ENCODE measurements around the gene KCNH5. TPM values are rescaled to one million over a fixed set of nuclear protein-coding genes. Genes with fewer than 3 reads are reported as not detected.

KCNH5 gene
- total and polyA plus RNA-seq, 8 donors, result 0.04 to 0.11 (median 0.11) TPM; not detected in 4

GRCh38 chr14:62692490-62693106 lies 352.7 kb downstream of the KCNH5 start:
- DNase-seq (no peak), ATAC-seq (peak; percentile 31)

GRCh38 chr14:62691647-62692489 lies 353.4 kb downstream of the KCNH5 start:
- Histone ChIP-seq H3K4me1 (peaks cover 0 to 3% of the 10 kb centered on the region in 2 donors), H3K4me3 (no peak overlapping the region), H3K36me3 (no peaks in the 10 kb centered on the region), H3K27ac (peak overlapping the region; percentile 71 to 78), H3K27me3 (no peaks in the 10 kb centered on the region), H3K9me3 (peaks cover 0 to 9% of the 10 kb centered on the region in 2 donors)
- peak; percentile 99 for ATAC-seq
- peak in 3 of 4 donors; percentile 25 to 80 (median 48) for DNase-seq
- TF ChIP-seq CTCF (IDR thresholded peaks at IDR 0.05), result no peak
- intact Hi-C loops (cut with DNase I), result no loop called here

More at GRCh38 chr14:62692490-62693106, 352.7 kb downstream of the KCNH5 start:
- TF ChIP-seq CTCF (IDR thresholded peaks at IDR 0.05), result no peak
- Histone ChIP-seq H3K27ac (peak overlapping the region; percentile 71 to 78), H3K4me3 (no peak overlapping the region), H3K9me3 (peaks cover 0 to 7% of the 10 kb centered on the region in 2 donors), H3K36me3 (no peaks in the 10 kb centered on the region), H3K27me3 (no peaks in the 10 kb centered on the region), H3K4me1 (peaks cover 0 to 3% of the 10 kb centered on the region in 2 donors)
- intact Hi-C loops (cut with DNase I), result no loop called here

- Histone ChIP-seq H3K27me3 (no peaks in the 10 kb centered on the region), H3K9me3 (peaks cover 0 to 9% of the 10 kb centered on the region in 2 donors), H3K27ac (no peak overlapping the region), H3K4me1 (peaks cover 0 to 3% of the 10 kb centered on the region in 2 donors), H3K36me3 (no peaks in the 10 kb centered on the region), H3K4me3 (no peak overlapping the region)
- TF ChIP-seq CTCF (IDR thresholded peaks at IDR 0.05), result no peak
- DNase-seq (no peak), ATAC-seq (no peak)
- intact Hi-C loops (cut with DNase I), result no loop called here
Measured at GRCh38 chr14:62689733-62690132, 355.5 kb downstream of the KCNH5 start.

GRCh38 chr14:62687818-62688217 lies 357.4 kb downstream of the KCNH5 start:
- Histone ChIP-seq H3K27me3 (no peaks in the 10 kb centered on the region), H3K4me3 (no peak overlapping the region), H3K9me3 (peaks cover 0 to 9% of the 10 kb centered on the region in 2 donors), H3K4me1 (peaks cover 0 to 3% of the 10 kb centered on the region in 2 donors), H3K36me3 (no peaks in the 10 kb centered on the region), H3K27ac (no peak overlapping the region)
- TF ChIP-seq CTCF (IDR thresholded peaks at IDR 0.05), result no peak
- ATAC-seq (no peak), DNase-seq (no peak)
- intact Hi-C loops (cut with DNase I), result no loop called here

- intact Hi-C loops (cut with DNase I), result no loop called here
- H3K27ac ChIP-seq, result no peak overlapping the region
- TF ChIP-seq CTCF (IDR thresholded peaks at IDR 0.05), result no peak
- DNase-seq, result no peak
- no peak overlapping the region for H3K4me3 ChIP-seq
- H3K36me3 ChIP-seq, result no peaks in the 10 kb centered on the region
- H3K4me1 ChIP-seq, result no peaks in the 10 kb centered on the region
- ATAC-seq, result no peak
- H3K9me3 ChIP-seq, result peaks cover 0 to 9% of the 10 kb centered on the region in 2 donors
- no peaks in the 10 kb centered on the region for H3K27me3 ChIP-seq
Measured at GRCh38 chr14:62684376-62684775, 360.9 kb downstream of the KCNH5 start.

Measured in left lung (tissue), 10 donors.